ENCODE data around the gene RBM47.
"Not testable (repeated sequence)": the region's sequence is repeated elsewhere in the genome, so short reads cannot be mapped to it uniquely, and the experiment has no call there.

The RBM47 gene

DNA sequence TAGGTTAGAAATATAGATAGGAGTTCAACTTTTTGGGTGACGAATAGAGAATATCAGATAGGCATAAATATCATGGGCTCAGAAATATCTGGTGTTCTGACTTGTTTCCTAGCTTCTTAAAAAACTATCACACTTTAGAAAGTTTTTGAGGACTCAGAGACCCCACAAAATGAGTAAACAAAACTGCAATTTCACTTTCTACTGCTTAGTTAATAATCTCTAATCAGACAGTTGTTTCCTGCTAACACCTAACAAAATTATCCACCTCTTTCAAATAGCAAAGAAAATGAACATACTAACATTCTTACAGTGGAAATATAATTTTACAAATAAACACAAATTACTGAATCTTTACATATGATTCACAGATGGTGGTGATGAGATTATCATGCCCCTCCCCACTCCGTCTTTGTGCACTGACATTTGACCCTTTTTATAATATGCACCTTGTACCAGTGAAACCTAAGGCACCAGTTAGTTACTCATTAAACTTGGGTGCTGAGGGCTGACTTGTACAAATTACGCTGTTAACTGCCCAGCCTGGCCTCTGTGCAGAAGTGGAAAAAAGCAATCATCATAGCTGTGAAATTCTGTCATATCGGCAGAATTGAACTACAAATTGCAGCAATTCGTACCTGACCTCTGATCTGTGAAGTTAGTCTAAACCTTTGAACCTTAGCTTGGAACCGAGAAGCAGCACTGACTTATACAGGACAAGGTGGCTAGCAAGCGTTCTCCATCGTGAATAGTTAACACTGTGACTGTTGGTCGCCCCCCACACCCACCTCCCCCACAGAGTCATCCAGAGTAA lies 155.9 kb downstream of the RBM47 start:
- Mint-ChIP-seq H3K27ac (no peak overlapping the region), H3K4me3 (no peak overlapping the region), H3K4me1 (ENCODE audit: low read depth) (peaks cover 21% of the 10 kb centered on the region)

GRCh38 chr4:40471923-40472322 lies 157.7 kb downstream of the RBM47 start:
- H3K27ac Mint-ChIP-seq, result peak overlapping the region; percentile 10
- no peaks in the 10 kb centered on the region for H3K9me3 Mint-ChIP-seq
- no peak overlapping the region for H3K4me3 Mint-ChIP-seq
- peaks cover 5% of the 10 kb centered on the region for H3K36me3 Mint-ChIP-seq (ENCODE audit: low read depth)
- H3K4me1 Mint-ChIP-seq (ENCODE audit: low read depth), result peaks cover 21% of the 10 kb centered on the region
- no peaks in the 10 kb centered on the region for H3K27me3 Mint-ChIP-seq (ENCODE audit: low read depth)

More for the DNA sequence above, 155.9 kb downstream of the RBM47 start:
- peaks cover 5% of the 10 kb centered on the region for H3K36me3 Mint-ChIP-seq (ENCODE audit: low read depth)
- H3K9me3 Mint-ChIP-seq, result no peaks in the 10 kb centered on the region
- no peaks in the 10 kb centered on the region for H3K27me3 Mint-ChIP-seq (ENCODE audit: low read depth)

- no peak overlapping the region for H3K4me3 Mint-ChIP-seq
- H3K27ac Mint-ChIP-seq, result no peak overlapping the region
- peaks cover 13% of the 10 kb centered on the region for H3K4me1 Mint-ChIP-seq (ENCODE audit: low read depth)
- H3K9me3 Mint-ChIP-seq, result no peaks in the 10 kb centered on the region
- H3K27me3 Mint-ChIP-seq (ENCODE audit: low read depth), result no peaks in the 10 kb centered on the region
- H3K36me3 Mint-ChIP-seq (ENCODE audit: low read depth), result peaks cover 2% of the 10 kb centered on the region
Measured at GRCh38 chr4:40466789-40467188, 162.9 kb downstream of the RBM47 start.

DNA sequence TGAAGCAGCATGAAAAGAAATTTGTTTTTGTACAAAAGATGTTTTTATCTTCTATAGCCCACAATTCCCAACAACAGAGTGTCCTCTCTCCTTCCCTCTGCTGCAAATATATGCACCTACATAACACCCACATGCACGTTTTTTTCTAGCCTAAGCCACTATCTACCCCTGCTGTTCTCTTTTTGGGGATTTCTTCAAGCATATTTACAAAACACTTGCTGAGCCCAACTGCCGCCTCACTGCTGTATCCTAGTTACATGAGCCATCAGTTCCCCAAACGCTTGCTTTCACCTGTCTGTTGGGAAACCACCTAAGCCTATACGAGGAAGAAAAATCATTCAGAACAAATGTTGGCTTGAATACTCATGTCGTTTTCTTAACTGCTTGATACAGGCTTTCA lies 167.3 kb downstream of the RBM47 start:
- Mint-ChIP-seq H3K9me3 (no peaks in the 10 kb centered on the region), H3K27ac (peak overlapping the region; percentile 75), H3K4me1 (ENCODE audit: low read depth) (peaks cover 15% of the 10 kb centered on the region), H3K27me3 (ENCODE audit: low read depth) (no peaks in the 10 kb centered on the region), H3K4me3 (peak overlapping the region; percentile 0), H3K36me3 (ENCODE audit: low read depth) (no peaks in the 10 kb centered on the region)

GRCh38 chr4:40461879-40462278 lies 167.8 kb downstream of the RBM47 start:
- Mint-ChIP-seq H3K4me3 (no peak overlapping the region), H3K4me1 (ENCODE audit: low read depth) (peaks cover 15% of the 10 kb centered on the region), H3K27ac (no peak overlapping the region), H3K9me3 (no peaks in the 10 kb centered on the region), H3K27me3 (ENCODE audit: low read depth) (no peaks in the 10 kb centered on the region), H3K36me3 (ENCODE audit: low read depth) (no peaks in the 10 kb centered on the region)

DNA sequence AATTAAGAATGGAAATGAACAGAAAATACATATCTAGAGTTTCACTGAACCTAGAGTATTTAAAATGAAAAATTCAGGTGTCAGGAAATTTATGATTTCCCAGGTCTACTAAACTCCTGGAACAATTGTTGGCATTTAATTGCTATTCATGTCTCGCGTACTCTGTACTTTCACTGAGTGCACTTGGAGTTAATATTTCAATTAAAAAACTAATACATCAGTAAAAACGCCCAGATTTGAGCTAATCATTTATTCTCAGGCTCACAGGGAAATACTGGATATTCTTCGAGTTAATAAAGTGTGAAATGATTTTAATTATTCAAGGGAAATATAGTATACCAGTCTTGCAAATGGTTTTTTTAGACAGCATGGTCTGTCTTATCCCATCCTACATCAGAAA lies 168.6 kb downstream of the RBM47 start:
- Mint-ChIP-seq H3K4me1 (ENCODE audit: low read depth) (peaks cover 15% of the 10 kb centered on the region), H3K36me3 (ENCODE audit: low read depth) (no peaks in the 10 kb centered on the region), H3K9me3 (no peaks in the 10 kb centered on the region)

DNA sequence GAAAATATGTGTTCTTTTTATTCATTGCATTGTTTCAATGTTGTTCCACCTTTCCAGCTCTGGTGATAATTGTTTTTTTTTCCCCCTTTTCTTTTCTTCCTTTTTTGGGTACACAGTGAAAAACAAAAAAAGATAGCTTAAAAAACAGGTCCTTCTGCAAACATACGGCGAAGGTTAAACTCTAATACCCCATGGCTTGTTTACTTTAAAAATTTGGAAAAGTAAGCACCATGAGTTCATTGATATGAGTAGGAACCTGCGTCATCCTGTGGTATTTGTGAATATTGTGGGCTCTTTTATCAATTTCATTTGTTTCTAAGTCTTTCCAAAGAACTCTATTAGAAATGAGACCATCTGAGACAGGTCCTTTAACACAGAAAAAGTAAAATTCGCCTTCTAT lies 171.0 kb downstream of the RBM47 start:
- H3K27me3 Mint-ChIP-seq (ENCODE audit: low read depth), result no peaks in the 10 kb centered on the region
- H3K4me3 Mint-ChIP-seq, result no peak overlapping the region
- H3K36me3 Mint-ChIP-seq (ENCODE audit: low read depth), result no peaks in the 10 kb centered on the region
- H3K9me3 Mint-ChIP-seq, result no peaks in the 10 kb centered on the region
- H3K27ac Mint-ChIP-seq, result no peak overlapping the region
- peaks cover 11% of the 10 kb centered on the region for H3K4me1 Mint-ChIP-seq (ENCODE audit: low read depth)

More for the DNA sequence above, 168.6 kb downstream of the RBM47 start:
- no peaks in the 10 kb centered on the region for H3K27me3 Mint-ChIP-seq (ENCODE audit: low read depth)
- no peak overlapping the region for H3K27ac Mint-ChIP-seq
- no peak overlapping the region for H3K4me3 Mint-ChIP-seq

DNA sequence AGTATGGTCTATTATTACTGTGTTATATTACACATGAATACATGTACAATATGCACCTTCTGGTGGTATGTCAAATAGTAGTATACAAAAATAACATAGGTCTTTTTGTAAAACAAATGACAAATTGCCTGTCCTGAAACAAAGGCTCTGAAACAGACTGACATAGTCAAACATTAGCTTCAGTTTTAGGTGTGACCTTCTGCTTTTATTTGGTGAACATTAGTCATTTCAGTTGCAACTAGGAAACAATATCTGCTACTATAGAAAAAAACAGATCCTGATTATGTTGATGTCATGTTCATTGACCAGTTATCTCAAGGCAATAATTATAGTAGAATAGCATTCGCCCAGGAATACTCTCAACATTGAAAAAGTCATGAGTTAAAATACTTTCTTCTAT lies 171.6 kb downstream of the RBM47 start:
- Mint-ChIP-seq H3K4me1 (ENCODE audit: low read depth) (peaks cover 14% of the 10 kb centered on the region), H3K27me3 (ENCODE audit: low read depth) (no peaks in the 10 kb centered on the region), H3K36me3 (ENCODE audit: low read depth) (no peaks in the 10 kb centered on the region), H3K4me3 (no peak overlapping the region), H3K9me3 (no peaks in the 10 kb centered on the region), H3K27ac (no peak overlapping the region)

GRCh38 chr4:40455340-40455902 lies 174.2 kb downstream of the RBM47 start:
- Mint-ChIP-seq H3K27me3 (ENCODE audit: low read depth) (no peaks in the 10 kb centered on the region), H3K9me3 (no peaks in the 10 kb centered on the region), H3K36me3 (ENCODE audit: low read depth) (no peaks in the 10 kb centered on the region), H3K4me1 (ENCODE audit: low read depth) (peaks cover 23% of the 10 kb centered on the region), H3K4me3 (no peak overlapping the region), H3K27ac (no peak overlapping the region)

GRCh38 chr4:40454816-40455215 lies 174.8 kb downstream of the RBM47 start:
- no peaks in the 10 kb centered on the region for H3K9me3 Mint-ChIP-seq
- H3K4me3 Mint-ChIP-seq, result no peak overlapping the region
- H3K4me1 Mint-ChIP-seq (ENCODE audit: low read depth), result peaks cover 25% of the 10 kb centered on the region
- no peaks in the 10 kb centered on the region for H3K27me3 Mint-ChIP-seq (ENCODE audit: low read depth)
- H3K27ac Mint-ChIP-seq, result no peak overlapping the region
- H3K36me3 Mint-ChIP-seq (ENCODE audit: low read depth), result no peaks in the 10 kb centered on the region

GRCh38 chr4:40453912-40454311 lies 175.8 kb downstream of the RBM47 start:
- Mint-ChIP-seq H3K36me3 (ENCODE audit: low read depth) (peaks cover 2% of the 10 kb centered on the region), H3K27me3 (ENCODE audit: low read depth) (no peaks in the 10 kb centered on the region), H3K4me3 (no peak overlapping the region), H3K27ac (no peak overlapping the region), H3K9me3 (no peaks in the 10 kb centered on the region), H3K4me1 (ENCODE audit: low read depth) (peaks cover 30% of the 10 kb centered on the region)

- Mint-ChIP-seq H3K27me3 (ENCODE audit: low read depth) (no peaks in the 10 kb centered on the region), H3K36me3 (ENCODE audit: low read depth) (peaks cover 4% of the 10 kb centered on the region), H3K27ac (no peak overlapping the region), H3K4me3 (no peak overlapping the region), H3K9me3 (no peaks in the 10 kb centered on the region), H3K4me1 (ENCODE audit: low read depth) (peaks cover 32% of the 10 kb centered on the region)
Measured at GRCh38 chr4:40448875-40449274, 180.8 kb downstream of the RBM47 start.

DNA sequence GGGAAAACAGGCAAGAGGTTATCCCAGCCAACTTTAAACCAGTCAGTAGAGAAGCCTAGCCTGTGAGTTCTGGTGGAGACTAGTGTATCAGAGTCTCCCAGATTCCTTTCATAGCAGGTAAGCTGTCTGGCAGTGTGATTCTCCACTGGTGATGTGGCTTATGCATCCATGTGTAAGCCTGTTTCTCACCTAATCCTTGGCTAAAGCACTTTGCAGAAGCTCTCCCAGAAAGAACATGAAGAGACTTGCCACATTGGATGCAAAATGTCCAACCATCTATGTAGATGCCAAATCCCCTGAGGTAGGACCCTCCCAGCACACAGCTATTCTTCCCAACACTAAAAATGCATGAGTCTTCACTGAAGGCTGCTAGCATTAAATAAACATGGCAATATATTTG lies 182.8 kb downstream of the RBM47 start:
- Mint-ChIP-seq H3K4me3 (no peak overlapping the region), H3K36me3 (ENCODE audit: low read depth) (peaks cover 6% of the 10 kb centered on the region), H3K9me3 (no peaks in the 10 kb centered on the region), H3K4me1 (ENCODE audit: low read depth) (peaks cover 28% of the 10 kb centered on the region), H3K27me3 (ENCODE audit: low read depth) (no peaks in the 10 kb centered on the region), H3K27ac (no peak overlapping the region)

- H3K36me3 Mint-ChIP-seq (ENCODE audit: low read depth); H3K27ac Mint-ChIP-seq; H3K27me3 Mint-ChIP-seq (ENCODE audit: low read depth); H3K9me3 Mint-ChIP-seq; H3K4me3 Mint-ChIP-seq: not testable (repeated sequence)
- H3K4me1 Mint-ChIP-seq (ENCODE audit: low read depth), result peaks cover 28% of the 10 kb centered on the region
Measured at GRCh38 chr4:40446261-40446750, 183.4 kb downstream of the RBM47 start.

- no peak overlapping the region for H3K27ac Mint-ChIP-seq
- no peak overlapping the region for H3K4me3 Mint-ChIP-seq
- H3K36me3 Mint-ChIP-seq (ENCODE audit: low read depth), result peaks cover 7% of the 10 kb centered on the region
- no peaks in the 10 kb centered on the region for H3K27me3 Mint-ChIP-seq (ENCODE audit: low read depth)
- H3K9me3 Mint-ChIP-seq, result no peaks in the 10 kb centered on the region
- H3K4me1 Mint-ChIP-seq (ENCODE audit: low read depth), result peaks cover 25% of the 10 kb centered on the region
Measured at GRCh38 chr4:40445671-40446070, 184.0 kb downstream of the RBM47 start.

Data from T-helper 1 cell treated with Interleukin-12 subunit alpha and Interleukin-12 subunit beta and Interleukin-4 antibody, amounts not matched to agents 30 μg/mL and 1 μg/mL, for 36 hours (primary cell).